Glutamatergic neuron (in vitro differentiated cells): ENCODE results near the gene IQCF2. TPM values are rescaled to one million over a fixed set of nuclear protein-coding genes. Genes with fewer than 3 reads are reported as not detected.
A peak's percentile ranks its signal among the peaks of the same experiment; 100 is the strongest.

Source experiments
- DNase-seq: peaks from one replicate; pipeline ENCODE4 v3.0.0; 2022
- H3K27ac Mint-ChIP-seq: one replicate; pipeline ENCODE4 v1.8.0; 2020; ENCODE audit warnings: mild to moderate bottlenecking, mixed read lengths, inconsistent platforms; ENCODE audit not compliant: unreplicated experiment
- H3K27me3 Mint-ChIP-seq: one replicate; pipeline ENCODE4 v1.8.0; 2020; ENCODE audit warnings: mild to moderate bottlenecking, moderate library complexity, mixed read lengths, inconsistent platforms; ENCODE audit not compliant: unreplicated experiment
- H3K36me3 Mint-ChIP-seq: one replicate; pipeline ENCODE4 v1.8.0; 2020; ENCODE audit warnings: mild to moderate bottlenecking, mixed read lengths, inconsistent platforms; ENCODE audit not compliant: unreplicated experiment
- H3K4me1 Mint-ChIP-seq: one replicate; pipeline ENCODE4 v1.8.0; 2020; ENCODE audit warnings: mild to moderate bottlenecking, low read depth, mixed read lengths, inconsistent platforms; ENCODE audit not compliant: unreplicated experiment
- H3K4me3 Mint-ChIP-seq: one replicate; pipeline ENCODE4 v1.8.0; 2020; ENCODE audit warnings: mild to moderate bottlenecking, mixed read lengths, inconsistent platforms; ENCODE audit not compliant: unreplicated experiment
- H3K9me3 Mint-ChIP-seq: one replicate; pipeline ENCODE4 v1.8.0; 2020; ENCODE audit warnings: mild to moderate bottlenecking, moderate library complexity, mixed read lengths, inconsistent platforms; ENCODE audit not compliant: unreplicated experiment
- long read RNA-seq: library from polyadenylated mRNA; unstranded; transcript quantifications from one replicate; pipeline ENCODE4 v2.0.0, GENCODE V29; 2020; ENCODE audit not compliant: unreplicated experiment
- total RNA-seq: library from RNA; stranded (reverse); fragmentation: NEBNext Ultra II Directional; extraction: Animal tissue kit (Norgen Biotek cat#: 25700); gene quantifications from one replicate; pipeline ENCODE4 v1.2.1, GENCODE V29; 2021; ENCODE audit not compliant: unreplicated experiment
- TF ChIP-seq, protein P1 (sequence below): fragments of 200-600 bp; sonication (generic); IDR thresholded peaks from one replicate; pipeline ENCODE4 v1.5.0; 2021; ENCODE audit not compliant: partially characterized antibody, unreplicated experiment

IQCF2 gene
- total RNA-seq, result not detected
- long read RNA-seq, result 0 reads

DNA sequence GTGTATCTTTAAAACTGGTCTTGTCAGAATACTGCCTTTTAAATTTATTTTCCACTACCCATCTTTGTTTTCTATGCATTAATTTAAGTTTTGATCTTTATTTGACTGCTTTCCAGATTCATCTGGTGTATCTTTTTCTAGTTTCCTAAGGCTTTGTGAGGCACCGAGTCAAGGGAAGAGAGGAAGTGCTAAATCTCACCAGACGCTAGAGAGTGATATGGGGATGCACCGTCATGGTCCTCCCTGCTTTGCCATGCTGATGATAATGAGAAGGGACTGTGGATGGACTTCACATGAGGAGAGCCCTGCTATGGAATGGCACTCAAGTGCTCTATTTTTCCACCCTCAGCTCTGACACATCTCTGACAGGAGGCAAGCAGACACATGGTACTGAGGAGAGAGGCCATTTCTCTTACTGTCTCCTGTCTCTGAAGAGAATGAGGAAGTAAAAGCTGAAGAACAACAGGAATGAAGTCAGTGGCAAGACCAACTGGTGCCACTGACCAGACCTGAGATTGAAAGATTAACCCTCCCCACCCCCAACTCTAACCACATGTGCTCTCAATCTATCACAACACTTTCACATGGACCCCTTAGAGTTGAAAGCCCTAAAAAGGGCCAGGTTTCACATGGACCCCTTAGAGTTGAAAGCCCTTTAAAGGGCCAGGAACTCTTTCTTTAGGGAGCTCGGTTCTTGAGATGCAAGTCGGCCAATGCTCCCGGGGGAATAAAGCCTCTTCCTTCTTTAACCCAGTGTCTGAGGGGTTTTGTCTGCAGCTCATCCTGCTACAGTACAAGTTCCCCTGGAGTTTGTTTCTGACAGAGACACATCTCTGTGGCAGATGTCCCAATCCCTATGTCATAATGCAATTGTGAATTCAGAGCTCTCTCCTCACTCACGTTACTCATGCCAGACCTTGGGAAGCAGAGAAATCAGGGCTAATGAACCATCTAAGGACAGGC is at the start of gene IQCF2:
TSS of gene IQCF2 (plus strand) at position 913 of the 963 bp plus-strand sequence. CDS start 52 bp downstream, outside the sequence.
- TF ChIP-seq, protein P1, sequence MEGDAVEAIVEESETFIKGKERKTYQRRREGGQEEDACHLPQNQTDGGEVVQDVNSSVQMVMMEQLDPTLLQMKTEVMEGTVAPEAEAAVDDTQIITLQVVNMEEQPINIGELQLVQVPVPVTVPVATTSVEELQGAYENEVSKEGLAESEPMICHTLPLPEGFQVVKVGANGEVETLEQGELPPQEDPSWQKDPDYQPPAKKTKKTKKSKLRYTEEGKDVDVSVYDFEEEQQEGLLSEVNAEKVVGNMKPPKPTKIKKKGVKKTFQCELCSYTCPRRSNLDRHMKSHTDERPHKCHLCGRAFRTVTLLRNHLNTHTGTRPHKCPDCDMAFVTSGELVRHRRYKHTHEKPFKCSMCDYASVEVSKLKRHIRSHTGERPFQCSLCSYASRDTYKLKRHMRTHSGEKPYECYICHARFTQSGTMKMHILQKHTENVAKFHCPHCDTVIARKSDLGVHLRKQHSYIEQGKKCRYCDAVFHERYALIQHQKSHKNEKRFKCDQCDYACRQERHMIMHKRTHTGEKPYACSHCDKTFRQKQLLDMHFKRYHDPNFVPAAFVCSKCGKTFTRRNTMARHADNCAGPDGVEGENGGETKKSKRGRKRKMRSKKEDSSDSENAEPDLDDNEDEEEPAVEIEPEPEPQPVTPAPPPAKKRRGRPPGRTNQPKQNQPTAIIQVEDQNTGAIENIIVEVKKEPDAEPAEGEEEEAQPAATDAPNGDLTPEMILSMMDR, result no peak
- no peak for DNase-seq
- Mint-ChIP-seq H3K36me3 (peaks cover 15% of the 10 kb centered on the region), H3K9me3 (peaks cover 8% of the 10 kb centered on the region), H3K4me3 (no peak within 1 kb of the TSS), H3K27me3 (peaks cover 4% of the 10 kb centered on the region), H3K27ac (peak within 1 kb of the TSS; percentile 15), H3K4me1 (peaks cover 3% of the 10 kb centered on the region)

DNA sequence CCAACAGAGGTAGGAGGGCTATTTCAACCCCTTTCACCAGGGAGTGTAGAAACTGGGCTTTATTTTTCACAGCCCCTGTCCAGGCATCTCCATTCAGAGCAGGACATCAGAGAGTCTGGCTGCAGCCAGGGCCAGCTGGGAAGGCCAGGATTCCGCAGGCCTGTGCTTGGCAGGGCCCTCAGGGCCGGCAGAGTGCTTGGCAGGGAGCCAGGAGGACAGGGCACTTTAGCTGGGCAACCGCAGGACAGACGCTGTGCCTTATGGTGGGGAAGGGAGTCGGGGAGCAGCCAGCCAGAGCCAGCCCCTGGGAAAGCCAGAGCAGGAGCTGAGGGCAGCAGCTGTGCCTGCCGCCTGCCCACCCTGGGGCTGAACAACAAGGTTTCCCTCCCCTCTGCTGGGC is 47.9 kb upstream of the IQCF2 start:
- H3K4me1 Mint-ChIP-seq, result no peaks in the 10 kb centered on the region
- TF ChIP-seq, protein P1, result no peak
- peak; percentile 54 for DNase-seq
- peaks cover 5% of the 10 kb centered on the region for H3K9me3 Mint-ChIP-seq
- peaks cover 3% of the 10 kb centered on the region for H3K27me3 Mint-ChIP-seq
- no peak overlapping the region for H3K4me3 Mint-ChIP-seq
- H3K36me3 Mint-ChIP-seq, result peaks cover 4% of the 10 kb centered on the region
- H3K27ac Mint-ChIP-seq, result no peak overlapping the region

DNA sequence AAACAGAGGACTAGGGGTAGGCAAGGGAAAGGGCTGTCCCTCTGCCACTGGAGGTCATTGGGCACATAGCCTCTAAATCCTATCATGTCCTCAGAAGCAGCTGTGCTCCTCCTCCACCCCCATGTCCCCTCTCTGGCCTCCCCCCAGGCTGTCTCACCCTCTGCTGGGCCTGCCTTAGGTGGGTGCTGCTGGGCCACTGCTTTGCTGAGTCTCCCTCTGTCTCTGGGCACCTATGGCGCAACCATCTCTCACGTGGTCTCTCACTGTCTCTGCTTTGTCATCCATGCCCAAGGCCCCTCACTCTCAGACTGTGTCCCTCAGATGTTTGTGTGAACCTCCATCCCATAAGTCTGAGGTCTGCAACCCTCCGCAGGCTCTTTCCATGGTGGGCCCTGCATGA is 47.4 kb upstream of the IQCF2 start:
- Mint-ChIP-seq H3K4me3 (no peak overlapping the region), H3K27ac (no peak overlapping the region), H3K9me3 (peaks cover 5% of the 10 kb centered on the region), H3K36me3 (peaks cover 5% of the 10 kb centered on the region), H3K4me1 (no peaks in the 10 kb centered on the region), H3K27me3 (peaks cover 3% of the 10 kb centered on the region)
- no peak for DNase-seq
- TF ChIP-seq, protein P1, result no peak

DNA sequence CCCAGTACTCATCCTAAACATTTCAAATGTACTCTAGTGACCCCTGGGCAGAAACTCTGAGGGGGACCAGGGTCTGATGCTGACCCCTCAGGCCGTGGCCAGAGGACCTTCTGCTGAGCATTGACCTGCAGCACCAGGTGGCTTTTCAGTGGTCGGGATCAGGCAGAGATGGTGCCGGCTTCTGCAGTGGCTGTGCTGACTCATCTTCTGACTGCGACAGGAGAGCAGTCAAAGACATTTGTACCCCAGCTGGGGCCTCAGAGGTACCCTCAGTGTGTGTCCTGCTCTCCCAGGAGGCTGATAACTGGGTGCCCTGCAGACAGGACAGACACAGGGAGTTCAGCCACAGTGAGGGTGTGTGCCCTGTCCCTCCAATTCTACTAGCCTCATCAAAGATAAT is 45.8 kb upstream of the IQCF2 start:
- Mint-ChIP-seq H3K4me3 (no peak overlapping the region), H3K4me1 (no peaks in the 10 kb centered on the region), H3K27me3 (peaks cover 3% of the 10 kb centered on the region), H3K9me3 (peaks cover 5% of the 10 kb centered on the region), H3K36me3 (peaks cover 5% of the 10 kb centered on the region), H3K27ac (no peak overlapping the region)
- DNase-seq, result no peak
- TF ChIP-seq, protein P1, result no peak

DNA sequence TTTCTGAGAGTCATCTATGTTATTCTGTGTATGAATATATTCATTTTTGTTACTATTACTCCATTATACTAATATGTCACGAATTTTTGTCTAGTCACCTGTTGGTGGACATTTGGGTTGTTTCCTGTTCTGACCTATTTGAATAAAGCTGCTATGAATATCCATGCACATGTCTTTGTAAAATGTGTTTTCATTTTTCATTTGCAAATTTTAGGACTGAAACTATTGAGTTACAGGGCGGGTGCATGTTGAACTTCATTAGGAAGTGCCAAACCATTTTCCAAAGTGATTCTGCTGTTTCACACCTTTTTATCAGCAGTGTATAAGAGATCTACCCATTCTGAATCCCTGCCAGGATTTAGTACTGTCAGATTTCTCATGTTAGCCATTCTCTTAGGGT is 44.7 kb upstream of the IQCF2 start:
- H3K27me3 Mint-ChIP-seq, result no peaks in the 10 kb centered on the region
- peaks cover 5% of the 10 kb centered on the region for H3K9me3 Mint-ChIP-seq
- H3K36me3 Mint-ChIP-seq, result peaks cover 8% of the 10 kb centered on the region
- TF ChIP-seq, protein P1, result no peak
- H3K27ac Mint-ChIP-seq, result no peak overlapping the region
- no peak overlapping the region for H3K4me3 Mint-ChIP-seq
- no peak for DNase-seq
- H3K4me1 Mint-ChIP-seq, result no peaks in the 10 kb centered on the region
